ENCODE results near the gene SYNPR. TPM values are rescaled to one million over a fixed set of nuclear protein-coding genes. Genes with fewer than 3 reads are reported as not detected.

Gene SYNPR
- under 1 TPM in 4 of 10 donors, not detected in 6; 0.42 to 0.71 (median 0.43) TPM for total RNA-seq
- polyA plus RNA-seq, result under 1 TPM in 1 of 2 donors, not detected in 1; 0.01 TPM
- long read RNA-seq, donor 1, result 0 reads
- long read RNA-seq, donor 2, result 0 reads
- long read RNA-seq, donor 3, result 0 reads

GRCh38 chr3:63278171-63279004, at the start of gene SYNPR:
SYNPR (plus strand) TSS chr3:63278308.
- no peak for TF ChIP-seq CTCF (IDR thresholded peaks at IDR 0.05)
- ATAC-seq (no peak), DNase-seq (no peak)

GRCh38 chr3:63228677-63229076, 49.4 kb upstream of the SYNPR start:
- Histone ChIP-seq H3K4me1 (no peaks in the 10 kb centered on the region), H3K4me3 (peak overlapping the region in 1 of 10 donors; percentile 18), H3K9me3 (no peaks in the 10 kb centered on the region), H3K27ac (no peak overlapping the region), H3K36me3 (no peaks in the 10 kb centered on the region), H3K27me3 (no peaks in the 10 kb centered on the region)
- intact Hi-C loops (cut with DNase I), result loop anchor here in 5 of 10 donors (5.0 to 10.0 kb wide), 3 partner anchors 564 to 894 kb away; no protein-coding TSS in a partner anchor
- peak in 1 of 8 donors; percentile 47 for ATAC-seq
- peak in 8 of 9 donors; percentile 32 to 65 (median 52) for TF ChIP-seq CTCF (IDR thresholded peaks at IDR 0.05)
- 15 to 22% methylated on average over 6 of the region's 6 CpGs for WGBS, 2 donors
- DNase-seq, result peak in 1 of 2 donors; percentile 5

More at GRCh38 chr3:63278171-63279004, at the start of gene SYNPR:
- Histone ChIP-seq H3K27ac (no peak within 1 kb of the TSS), H3K4me3 (peak within 1 kb of the TSS in 6 of 10 donors; percentile 5 to 33 (median 17)), H3K9me3 (peaks cover 0 to 5% (median 0%) of the 10 kb centered on the region in 11 donors), H3K36me3 (no peaks in the 10 kb centered on the region), H3K4me1 (peaks cover 0 to 14% (median 9%) of the 10 kb centered on the region in 9 donors), H3K27me3 (peaks cover 10 to 57% (median 39%) of the 10 kb centered on the region in 7 donors)
- WGBS, 2 donors, result 1 to 2% methylated on average over 45 of the region's 45 CpGs
- intact Hi-C loops (cut with DNase I), result no loop called here

GRCh38 chr3:63230146-63230545, 48.0 kb upstream of the SYNPR start:
- intact Hi-C loops (cut with DNase I), result loop anchor here in 2 of 10 donors (5.0 to 10.0 kb wide), 2 partner anchors 608 to 905 kb away; no protein-coding TSS in a partner anchor

More at GRCh38 chr3:63230146-63230545, 48.0 kb upstream of the SYNPR start:
- no peaks in the 10 kb centered on the region for H3K9me3 ChIP-seq
- ATAC-seq, result no peak
- H3K4me1 ChIP-seq, result no peaks in the 10 kb centered on the region
- no peak for DNase-seq
- H3K27ac ChIP-seq, result no peak overlapping the region
- H3K4me3 ChIP-seq, result no peak overlapping the region
- no peaks in the 10 kb centered on the region for H3K36me3 ChIP-seq
- no peak for TF ChIP-seq CTCF (IDR thresholded peaks at IDR 0.05)
- H3K27me3 ChIP-seq, result no peaks in the 10 kb centered on the region

Data from heart right ventricle (tissue), 16 donors.